ENCODE results near the gene TRAPPC4.
"Not testable (repeated sequence)": the region's sequence is repeated elsewhere in the genome, so short reads cannot be mapped to it uniquely, and the experiment has no call there.

Gene TRAPPC4

DNA sequence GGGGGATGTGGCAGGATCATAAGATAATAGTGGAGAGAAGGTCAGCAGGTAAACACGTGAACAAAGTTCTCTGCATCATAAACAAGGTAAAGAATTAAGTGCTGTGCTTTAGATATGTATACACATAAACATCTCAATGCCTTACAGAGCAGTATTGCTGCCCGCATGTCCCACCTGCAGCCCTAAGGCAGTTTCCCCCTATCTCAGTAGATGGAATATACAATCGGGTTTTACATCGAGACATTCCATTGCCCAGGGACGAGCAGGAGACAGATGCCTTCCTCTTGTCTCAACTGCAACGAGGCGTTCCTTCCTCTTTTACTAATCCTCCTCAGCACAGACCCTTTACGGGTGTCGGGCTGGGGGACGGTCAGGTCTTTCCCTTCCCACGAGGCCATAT is 20.9 kb downstream of the TRAPPC4 start:
- DNase-seq = not testable (repeated sequence)

DNA sequence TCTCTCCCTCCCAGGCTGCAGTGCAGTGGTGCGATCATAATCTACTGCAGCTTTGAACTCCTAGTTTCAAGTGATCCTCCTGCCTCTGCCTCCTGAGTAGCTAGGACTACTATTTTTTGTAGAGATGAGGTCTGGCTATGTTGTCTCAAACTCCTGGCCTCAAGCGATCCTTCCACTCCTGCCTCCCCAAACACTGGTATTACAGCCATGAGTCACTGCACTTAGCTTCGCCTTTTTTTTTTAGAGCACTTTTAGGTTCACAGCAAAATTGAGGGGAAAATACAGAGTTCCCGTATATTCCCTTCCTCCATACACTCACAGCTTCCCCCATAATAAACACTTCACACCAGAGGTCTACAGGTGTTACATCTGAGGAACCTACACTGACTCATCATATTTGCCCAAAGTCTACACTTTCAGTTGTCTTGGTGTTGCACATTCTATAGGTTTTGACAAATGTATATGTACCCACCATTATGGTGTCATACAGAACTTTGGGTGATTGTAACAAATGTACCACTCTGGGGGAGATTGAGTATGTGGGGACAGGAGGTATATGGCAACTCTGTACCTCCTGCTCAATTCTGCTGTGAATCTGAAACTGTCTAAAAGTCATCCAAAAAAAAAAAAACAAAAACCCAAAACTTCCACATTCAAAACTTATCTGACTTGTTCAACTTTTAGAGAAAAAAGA is 23.4 kb downstream of the TRAPPC4 start:
- DNase-seq = no peak

GRCh38 chr11:119042927-119043326 is 24.4 kb downstream of the TRAPPC4 start:
- no peak for DNase-seq

DNA sequence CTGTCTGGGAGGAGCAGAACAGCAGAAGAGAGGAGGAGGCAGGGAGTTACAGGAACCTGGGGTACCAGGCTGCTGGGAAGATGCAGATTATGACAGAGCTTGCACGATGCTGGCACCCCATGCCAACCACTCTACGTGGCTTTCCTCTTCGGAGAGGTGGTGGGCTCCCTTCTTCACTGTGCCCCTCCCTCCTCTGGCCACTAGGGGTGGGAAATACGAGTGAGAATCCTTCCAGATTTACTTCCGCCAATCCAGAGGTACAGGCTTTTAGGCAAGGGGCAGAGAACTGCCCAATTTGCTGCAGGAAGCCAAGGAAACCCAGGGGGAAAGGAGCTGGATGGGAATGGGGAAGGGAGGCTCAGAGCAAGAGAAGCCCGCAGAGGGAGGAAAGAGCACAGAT is 26.1 kb downstream of the TRAPPC4 start:
- no peak for DNase-seq

GRCh38 chr11:119046489-119046888 is 27.9 kb downstream of the TRAPPC4 start:
- DNase-seq = no peak

GRCh38 chr11:119047205-119047604 is 28.6 kb downstream of the TRAPPC4 start:
- no peak for DNase-seq

GRCh38 chr11:119048644-119049043 is 30.1 kb downstream of the TRAPPC4 start:
- DNase-seq = no peak

- DNase-seq = no peak
Measured at GRCh38 chr11:119049081-119049480, 30.5 kb downstream of the TRAPPC4 start.

GRCh38 chr11:119051440-119052162 is 33.0 kb downstream of the TRAPPC4 start:
- no peak for DNase-seq

- DNase-seq = no peak
Measured at GRCh38 chr11:119052163-119052814, 33.7 kb downstream of the TRAPPC4 start.

GRCh38 chr11:119054418-119054817 is 35.9 kb downstream of the TRAPPC4 start:
- no peak for DNase-seq

DNA sequence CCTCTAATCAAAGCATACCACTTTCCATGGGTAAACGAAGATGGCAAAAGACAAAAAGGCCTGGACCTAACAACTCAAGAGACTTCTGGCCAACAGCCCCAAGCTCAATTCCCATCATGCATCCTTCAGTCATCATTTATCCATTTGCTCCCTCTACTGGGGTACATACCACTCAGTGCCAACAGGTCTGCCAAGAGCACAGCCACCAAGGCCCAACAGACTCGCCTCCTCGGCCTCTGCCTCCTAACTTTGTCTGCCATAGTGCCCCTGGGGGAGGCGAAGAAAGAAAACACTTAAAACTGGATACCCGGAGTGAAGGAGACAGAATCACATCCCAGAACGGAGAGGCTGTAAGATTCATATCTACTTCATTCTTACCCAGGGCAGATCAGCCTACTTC is 37.3 kb downstream of the TRAPPC4 start:
- no peak for DNase-seq

DNA sequence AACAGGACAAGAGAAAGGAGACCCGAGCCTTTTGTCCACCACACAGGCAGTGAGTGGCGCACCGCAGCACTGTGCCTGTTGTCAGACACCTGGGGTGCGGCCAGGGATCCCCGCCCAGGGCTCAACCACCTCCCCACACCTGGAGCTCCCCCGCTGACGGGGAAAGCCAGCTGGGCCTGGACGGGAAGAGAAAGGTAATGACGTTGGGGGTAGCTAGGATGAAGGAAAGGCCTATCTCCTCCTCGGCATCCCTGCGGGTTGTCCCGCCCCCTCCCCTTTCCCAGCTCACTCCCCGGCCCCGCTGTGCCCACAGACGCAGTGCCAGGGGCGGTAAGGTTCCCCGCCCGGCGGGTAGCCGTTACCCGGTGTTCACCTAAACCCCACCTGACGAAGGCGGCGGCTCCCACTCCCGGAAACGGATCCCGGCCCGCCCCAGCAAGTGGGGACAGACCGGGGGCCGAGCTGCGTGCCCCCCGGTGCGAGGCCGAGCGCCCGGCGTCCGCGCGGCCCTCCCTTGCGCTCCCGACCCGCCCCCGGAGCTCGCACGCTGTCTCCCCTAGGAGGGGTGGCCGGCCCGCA is 37.9 kb downstream of the TRAPPC4 start:
- no peak for DNase-seq

- peak; percentile 89 for DNase-seq
Measured at GRCh38 chr11:119057000-119057769, 38.6 kb downstream of the TRAPPC4 start, which contains the start of gene HYOU1. Gene HYOU1 (minus strand): TSS chr11:119057205. CDS start chr11:119056160, 1,045 bp downstream.

DNA sequence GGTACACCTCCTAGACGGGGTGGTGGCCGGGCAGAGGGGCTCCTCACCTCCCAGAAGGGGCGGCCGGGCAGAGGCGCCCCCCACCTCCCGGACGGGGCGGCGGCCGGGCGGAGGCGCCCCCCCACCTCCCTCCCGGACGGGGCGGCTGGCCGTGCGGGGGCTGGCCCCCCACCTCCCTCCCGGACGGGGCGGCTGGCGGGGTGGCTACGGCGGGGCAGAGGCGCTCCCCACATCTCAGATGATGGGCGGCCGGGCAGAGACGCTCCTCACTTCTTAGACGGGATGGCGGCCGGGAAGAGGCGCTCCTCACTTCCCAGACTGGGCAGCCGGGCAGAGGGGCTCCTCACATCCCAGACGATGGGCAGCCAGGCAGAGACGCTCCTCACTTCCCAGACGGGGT is 40.6 kb downstream of the TRAPPC4 start:
- DNase-seq = not testable (repeated sequence)

DNA sequence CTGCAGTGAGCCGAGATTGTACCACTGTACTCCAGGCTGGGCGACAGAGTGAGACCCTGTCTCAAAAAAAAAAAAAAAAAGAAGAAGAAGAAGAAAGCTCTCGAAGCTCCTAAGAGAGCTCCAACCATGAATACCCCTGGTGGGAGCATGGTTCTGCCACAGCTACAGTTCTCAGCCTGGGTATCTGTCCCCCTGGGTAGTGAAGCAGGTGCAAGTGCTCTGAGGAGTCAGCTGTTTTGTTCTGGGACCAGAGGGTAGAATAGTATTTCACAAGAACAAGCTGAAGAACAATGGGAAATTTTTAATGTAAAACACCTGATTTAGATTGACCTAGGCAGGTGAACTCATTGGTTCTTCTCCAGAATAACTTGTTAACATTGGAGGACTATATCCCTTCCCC is 42.7 kb downstream of the TRAPPC4 start:
- no peak for DNase-seq

DNA sequence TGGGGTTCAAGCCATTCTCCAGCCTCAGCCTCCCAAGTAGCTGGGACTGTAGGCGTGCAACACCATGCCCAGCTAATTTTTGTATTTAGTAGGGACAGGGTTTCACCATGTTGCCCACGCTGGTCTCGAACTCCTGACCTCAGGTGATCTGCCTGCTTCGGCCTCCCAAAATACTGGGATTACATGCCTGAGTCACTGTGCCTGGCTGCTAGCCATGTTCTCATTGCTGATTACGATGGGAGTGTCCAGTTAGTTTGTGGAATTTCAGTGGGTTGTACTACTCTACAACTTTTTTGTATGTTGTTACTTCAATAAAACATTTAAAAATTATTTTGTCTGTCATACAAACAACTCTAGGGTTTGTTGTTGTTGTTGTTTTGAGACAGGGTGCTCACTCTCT is 44.2 kb downstream of the TRAPPC4 start:
- DNase-seq = no peak

DNA sequence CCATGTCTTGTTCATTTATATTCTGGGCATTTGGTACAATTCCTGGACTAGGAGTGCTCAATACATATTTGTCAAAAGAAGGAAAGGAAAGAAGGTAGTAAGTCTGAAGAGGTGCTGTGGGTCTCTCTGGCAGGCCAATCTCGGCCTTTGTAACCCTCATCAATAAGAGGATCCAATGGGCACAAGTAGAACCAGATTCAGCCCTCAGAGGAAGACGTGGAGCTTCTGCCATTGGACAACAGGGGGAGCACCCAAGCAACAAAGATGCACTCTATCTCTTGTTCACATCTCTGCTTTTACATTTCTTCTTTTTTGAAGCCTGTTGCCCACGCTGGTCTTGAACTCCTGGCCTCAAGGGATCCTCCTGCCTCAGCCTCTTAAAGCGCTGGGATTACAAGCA is 46.8 kb downstream of the TRAPPC4 start:
- DNase-seq = no peak

DNA sequence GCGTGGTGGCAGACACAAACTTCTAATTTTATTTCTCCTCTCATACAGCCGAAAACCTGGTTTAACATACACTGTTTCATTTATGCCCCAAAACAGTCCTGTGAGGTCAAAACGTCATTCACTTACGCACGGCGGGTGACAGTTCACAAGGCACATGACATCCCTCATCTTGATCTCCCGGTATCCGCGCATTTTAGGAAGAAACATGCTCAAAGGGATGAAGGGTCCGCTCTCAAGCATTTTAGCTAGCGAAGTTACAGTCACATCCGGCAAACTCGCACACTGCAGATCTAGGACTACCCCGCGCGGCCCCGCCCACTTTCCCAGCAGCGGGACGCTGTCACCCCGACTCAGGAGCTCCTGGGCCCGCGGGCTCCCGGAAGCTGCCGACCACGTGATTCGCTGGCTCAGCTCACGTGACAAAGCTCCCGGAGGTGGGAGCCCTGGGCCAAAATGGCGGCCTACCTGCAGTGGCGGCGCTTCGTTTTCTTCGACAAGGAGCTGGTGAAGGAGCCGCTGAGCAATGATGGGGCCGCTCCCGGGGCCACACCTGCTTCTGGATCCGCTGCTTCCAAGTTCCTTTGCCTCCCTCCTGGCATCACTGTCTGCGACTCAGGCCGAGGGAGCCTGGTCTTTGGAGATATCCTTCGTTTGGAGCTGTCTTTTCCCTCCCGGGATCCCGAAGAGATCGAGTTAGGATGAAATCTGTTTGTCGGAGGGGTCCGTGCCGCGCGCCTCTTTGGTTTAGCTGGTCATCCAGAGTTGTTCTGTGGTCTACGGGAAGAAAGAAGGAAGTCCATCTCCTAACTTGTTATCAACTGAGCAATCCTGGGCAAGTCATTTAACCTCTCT is 49.0 kb downstream of the TRAPPC4 start, which contains the start of gene VPS11:
VPS11 (plus strand) TSS at position 448 of the 852 bp plus-strand sequence; CDS start at position 454, 6 bp downstream.
- peak; percentile 92 for DNase-seq

Measured in DMS153 (cell line).